ENCODE results near the gene C9orf40. TPM values are rescaled to one million over a fixed set of nuclear protein-coding genes. Genes with fewer than 3 reads are reported as not detected.

Gene C9orf40
- total and polyA plus RNA-seq, 2 of the 4 experiments (the other 2 are of a cell fraction) = 0.36 to 1.9 TPM

DNA sequence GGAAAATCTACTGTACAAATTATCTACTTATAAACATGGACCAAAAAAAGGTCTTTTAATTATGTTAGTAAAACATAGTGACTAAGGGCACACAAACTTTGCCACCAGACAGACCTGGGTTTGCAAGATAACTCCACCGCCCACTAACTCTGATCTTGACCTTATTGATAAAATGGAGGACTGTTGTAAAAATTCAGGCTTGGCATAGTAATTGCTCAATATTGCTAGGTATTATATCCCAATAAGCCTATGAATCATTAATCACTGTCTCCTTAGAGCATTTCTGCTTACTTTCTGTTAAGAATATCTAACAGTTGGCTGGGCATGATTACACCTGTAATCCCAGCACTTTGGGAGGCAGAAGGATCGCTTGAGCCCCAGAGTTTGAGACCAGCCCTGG lies 3.8 kb downstream of the C9orf40 start:
- H3K36me3 ChIP-seq (ENCODE audit: control insufficient read depth, insufficient read depth, low read length) = no peaks in the 10 kb centered on the region
- H3K18ac ChIP-seq (ENCODE audit: low read depth, low read length) = no peak overlapping the region
- H3K79me1 ChIP-seq (ENCODE audit: low read depth in 1 of 2, low read length in 2 of 2) = peaks cover 11 to 16% of the 10 kb centered on the region in 2 experiments
- no peak overlapping the region for H4K91ac ChIP-seq (ENCODE audit: insufficient read depth, low read depth, low read length)
- DNase-seq = no peak
- no peaks in the 10 kb centered on the region for H3K27me3 ChIP-seq (ENCODE audit: control insufficient read depth, insufficient read depth, low read length)
- no peaks in the 10 kb centered on the region for H3K9me3 ChIP-seq (ENCODE audit: control insufficient read depth, insufficient read depth, low read length)
- H2BK120ac ChIP-seq (ENCODE audit: low read depth, low read length) = no peak overlapping the region
- H3K4me3 ChIP-seq (ENCODE audit: insufficient read depth, low read depth, low read length) = no peak overlapping the region
- no CpG with 5 or more reads among the region's 2 CpGs for WGBS, 2 experiments (ENCODE audit: extremely low coverage in 2 of 2, insufficient read length in 1 of 2)
- no TSS peak for BruUV-seq (replicated peaks)
- H2AFZ ChIP-seq (replicated peaks; ENCODE audit: low read length, poor library complexity) = no peak overlapping the region
- intact Hi-C loops (cut with micrococcal nuclease) = no loop called here
- no peak overlapping the region for H3K14ac ChIP-seq (replicated peaks; ENCODE audit: low read depth, low read length)
- no peak overlapping the region for H3K9ac ChIP-seq (ENCODE audit: low read depth, low read length)
- ChIA-PET CTCF (no interaction called here), POLR2A (ENCODE audit: unreplicated experiment) (no interaction called here)
- no peak for ATAC-seq (ENCODE audit: low read depth)
- H4K5ac ChIP-seq (ENCODE audit: low read depth, low read length) = no peak overlapping the region
- no peak overlapping the region for H3K56ac ChIP-seq (ENCODE audit: extremely low read depth, insufficient read depth, low read length)
- H3K27ac ChIP-seq (ENCODE audit: insufficient read depth, low read length) = no peak overlapping the region
- no peaks in the 10 kb centered on the region for H3K9me1 ChIP-seq (ENCODE audit: insufficient read depth, low read length)
- H2AK5ac ChIP-seq (ENCODE audit: low read depth, low read length) = no peak overlapping the region
- TF ChIP-seq CHD1 (IDR thresholded peaks at IDR 0.05; ENCODE audit: low read depth, low read length) (no peak), MAZ (IDR thresholded peaks at IDR 0.05; ENCODE audit: borderline replicate concordance, low read depth, low read length) (no peak), BHLHE40 (IDR thresholded peaks at IDR 0.05; ENCODE audit: low read depth, low read length) (no peak), NFE2L2 (IDR thresholded peaks at IDR 0.05; ENCODE audit: low read depth, low read length) (no peak), MAFK (IDR thresholded peaks at IDR 0.05; ENCODE audit: low read depth, low read length) (no peak), CEBPB (IDR thresholded peaks at IDR 0.05; ENCODE audit: low read depth, low read length) (no peak), RAD21 (IDR thresholded peaks at IDR 0.05; ENCODE audit: low read length) (no peak), POLR2A (IDR thresholded peaks at IDR 0.05; ENCODE audit: low read depth, low read length) (no peak), RFX5 (IDR thresholded peaks at IDR 0.05; ENCODE audit: low read depth, low read length) (no peak), RCOR1 (IDR thresholded peaks at IDR 0.05; ENCODE audit: insufficient replicate concordance, low read length) (no peak), SMC3 (IDR thresholded peaks at IDR 0.05; ENCODE audit: low read depth, low read length) (no peak), FOS (IDR thresholded peaks at IDR 0.05; ENCODE audit: low read depth, low read length) (no peak), MXI1 (IDR thresholded peaks at IDR 0.05; ENCODE audit: borderline replicate concordance, low read depth, low read length) (no peak)
- TF ChIP-seq, protein P1, sequence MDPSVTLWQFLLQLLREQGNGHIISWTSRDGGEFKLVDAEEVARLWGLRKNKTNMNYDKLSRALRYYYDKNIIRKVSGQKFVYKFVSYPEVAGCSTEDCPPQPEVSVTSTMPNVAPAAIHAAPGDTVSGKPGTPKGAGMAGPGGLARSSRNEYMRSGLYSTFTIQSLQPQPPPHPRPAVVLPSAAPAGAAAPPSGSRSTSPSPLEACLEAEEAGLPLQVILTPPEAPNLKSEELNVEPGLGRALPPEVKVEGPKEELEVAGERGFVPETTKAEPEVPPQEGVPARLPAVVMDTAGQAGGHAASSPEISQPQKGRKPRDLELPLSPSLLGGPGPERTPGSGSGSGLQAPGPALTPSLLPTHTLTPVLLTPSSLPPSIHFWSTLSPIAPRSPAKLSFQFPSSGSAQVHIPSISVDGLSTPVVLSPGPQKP (IDR thresholded peaks at IDR 0.05; ENCODE audit: borderline replicate concordance, low read depth, low read length) = no peak
- TF ChIP-seq, protein P2, sequence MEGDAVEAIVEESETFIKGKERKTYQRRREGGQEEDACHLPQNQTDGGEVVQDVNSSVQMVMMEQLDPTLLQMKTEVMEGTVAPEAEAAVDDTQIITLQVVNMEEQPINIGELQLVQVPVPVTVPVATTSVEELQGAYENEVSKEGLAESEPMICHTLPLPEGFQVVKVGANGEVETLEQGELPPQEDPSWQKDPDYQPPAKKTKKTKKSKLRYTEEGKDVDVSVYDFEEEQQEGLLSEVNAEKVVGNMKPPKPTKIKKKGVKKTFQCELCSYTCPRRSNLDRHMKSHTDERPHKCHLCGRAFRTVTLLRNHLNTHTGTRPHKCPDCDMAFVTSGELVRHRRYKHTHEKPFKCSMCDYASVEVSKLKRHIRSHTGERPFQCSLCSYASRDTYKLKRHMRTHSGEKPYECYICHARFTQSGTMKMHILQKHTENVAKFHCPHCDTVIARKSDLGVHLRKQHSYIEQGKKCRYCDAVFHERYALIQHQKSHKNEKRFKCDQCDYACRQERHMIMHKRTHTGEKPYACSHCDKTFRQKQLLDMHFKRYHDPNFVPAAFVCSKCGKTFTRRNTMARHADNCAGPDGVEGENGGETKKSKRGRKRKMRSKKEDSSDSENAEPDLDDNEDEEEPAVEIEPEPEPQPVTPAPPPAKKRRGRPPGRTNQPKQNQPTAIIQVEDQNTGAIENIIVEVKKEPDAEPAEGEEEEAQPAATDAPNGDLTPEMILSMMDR (conservative IDR thresholded peaks at IDR 0.05; ENCODE audit: low read depth, low read length) = no peak
- TF ChIP-seq, protein P3, sequence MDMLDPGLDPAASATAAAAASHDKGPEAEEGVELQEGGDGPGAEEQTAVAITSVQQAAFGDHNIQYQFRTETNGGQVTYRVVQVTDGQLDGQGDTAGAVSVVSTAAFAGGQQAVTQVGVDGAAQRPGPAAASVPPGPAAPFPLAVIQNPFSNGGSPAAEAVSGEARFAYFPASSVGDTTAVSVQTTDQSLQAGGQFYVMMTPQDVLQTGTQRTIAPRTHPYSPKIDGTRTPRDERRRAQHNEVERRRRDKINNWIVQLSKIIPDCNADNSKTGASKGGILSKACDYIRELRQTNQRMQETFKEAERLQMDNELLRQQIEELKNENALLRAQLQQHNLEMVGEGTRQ (IDR thresholded peaks at IDR 0.05; ENCODE audit: low read depth, low read length) = no peak
- no peak overlapping the region for H3K4ac ChIP-seq (ENCODE audit: low read depth, low read length)
- H4K20me1 ChIP-seq (ENCODE audit: insufficient read depth, low read length) = no peaks in the 10 kb centered on the region
- H4K8ac ChIP-seq (ENCODE audit: low read depth in 2 of 2, low read length in 2 of 2) = no peak overlapping the region
- H2BK15ac ChIP-seq (ENCODE audit: low read depth, low read length) = no peak overlapping the region
- dilution Hi-C loops (cut with HindIII; ENCODE audit: low sequenced_read_pairs, unreplicated experiment) = no loop called here
- H3K4me2 ChIP-seq (ENCODE audit: low read depth, low read length) = no peak overlapping the region
- H3K23ac ChIP-seq (ENCODE audit: low read depth, low read length) = no peak overlapping the region
- H2BK20ac ChIP-seq (ENCODE audit: low read depth, low read length) = no peak overlapping the region
- in situ Hi-C loops (cut with MboI; ENCODE audit: low sequenced_read_pairs) = no loop called here
- no peak overlapping the region for H2BK5ac ChIP-seq (ENCODE audit: low read depth, low read length, poor library complexity, severe bottlenecking)
- no peak overlapping the region for H2AK9ac ChIP-seq (replicated peaks; ENCODE audit: low read depth, low read length, poor library complexity)
- no peaks in the 10 kb centered on the region for H3K4me1 ChIP-seq (ENCODE audit: control insufficient read depth, insufficient read depth, low read length)
